ENCODE data around the gene BAHCC1.

BAHCC1 gene

DNA sequence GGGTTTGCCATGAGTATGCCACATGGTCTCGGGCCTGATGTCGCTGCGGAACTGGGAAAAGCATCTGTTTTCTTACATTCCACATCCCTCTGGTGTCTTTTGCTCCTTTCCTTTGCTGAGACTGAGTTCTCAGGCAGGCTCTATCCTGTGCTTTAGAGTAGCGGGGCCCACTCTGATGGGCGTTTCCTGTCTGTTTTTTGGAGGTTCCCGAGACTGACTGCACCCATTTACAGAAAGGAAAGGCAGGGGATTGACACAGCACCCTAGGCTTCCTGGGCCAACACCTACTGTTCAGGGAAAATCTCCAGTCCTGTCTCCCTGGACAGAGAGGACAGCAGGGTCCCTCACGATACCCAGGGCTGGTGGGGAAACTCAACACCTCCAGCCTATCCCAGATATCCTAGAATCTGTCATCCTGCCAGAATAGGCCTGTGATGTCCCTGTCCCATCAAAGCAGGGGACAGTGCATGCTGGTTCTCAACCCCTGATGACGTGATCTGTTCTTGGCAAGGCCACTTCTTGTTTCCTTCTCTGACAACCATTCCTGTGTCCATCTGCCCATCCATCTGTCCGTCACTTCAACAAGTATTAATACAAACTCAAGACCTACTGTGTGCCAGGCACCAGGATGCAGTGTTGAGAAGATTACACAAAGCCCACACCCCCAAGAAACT, 75.2 kb downstream of the BAHCC1 start:
- no peak overlapping the region for H3K4me3 ChIP-seq (ENCODE audit: low read depth, low read length)
- TF ChIP-seq, protein P1, sequence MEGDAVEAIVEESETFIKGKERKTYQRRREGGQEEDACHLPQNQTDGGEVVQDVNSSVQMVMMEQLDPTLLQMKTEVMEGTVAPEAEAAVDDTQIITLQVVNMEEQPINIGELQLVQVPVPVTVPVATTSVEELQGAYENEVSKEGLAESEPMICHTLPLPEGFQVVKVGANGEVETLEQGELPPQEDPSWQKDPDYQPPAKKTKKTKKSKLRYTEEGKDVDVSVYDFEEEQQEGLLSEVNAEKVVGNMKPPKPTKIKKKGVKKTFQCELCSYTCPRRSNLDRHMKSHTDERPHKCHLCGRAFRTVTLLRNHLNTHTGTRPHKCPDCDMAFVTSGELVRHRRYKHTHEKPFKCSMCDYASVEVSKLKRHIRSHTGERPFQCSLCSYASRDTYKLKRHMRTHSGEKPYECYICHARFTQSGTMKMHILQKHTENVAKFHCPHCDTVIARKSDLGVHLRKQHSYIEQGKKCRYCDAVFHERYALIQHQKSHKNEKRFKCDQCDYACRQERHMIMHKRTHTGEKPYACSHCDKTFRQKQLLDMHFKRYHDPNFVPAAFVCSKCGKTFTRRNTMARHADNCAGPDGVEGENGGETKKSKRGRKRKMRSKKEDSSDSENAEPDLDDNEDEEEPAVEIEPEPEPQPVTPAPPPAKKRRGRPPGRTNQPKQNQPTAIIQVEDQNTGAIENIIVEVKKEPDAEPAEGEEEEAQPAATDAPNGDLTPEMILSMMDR (IDR thresholded peaks at IDR 0.05; ENCODE audit: borderline replicate concordance, insufficient read depth, low read depth, low read length): no peak

DNA sequence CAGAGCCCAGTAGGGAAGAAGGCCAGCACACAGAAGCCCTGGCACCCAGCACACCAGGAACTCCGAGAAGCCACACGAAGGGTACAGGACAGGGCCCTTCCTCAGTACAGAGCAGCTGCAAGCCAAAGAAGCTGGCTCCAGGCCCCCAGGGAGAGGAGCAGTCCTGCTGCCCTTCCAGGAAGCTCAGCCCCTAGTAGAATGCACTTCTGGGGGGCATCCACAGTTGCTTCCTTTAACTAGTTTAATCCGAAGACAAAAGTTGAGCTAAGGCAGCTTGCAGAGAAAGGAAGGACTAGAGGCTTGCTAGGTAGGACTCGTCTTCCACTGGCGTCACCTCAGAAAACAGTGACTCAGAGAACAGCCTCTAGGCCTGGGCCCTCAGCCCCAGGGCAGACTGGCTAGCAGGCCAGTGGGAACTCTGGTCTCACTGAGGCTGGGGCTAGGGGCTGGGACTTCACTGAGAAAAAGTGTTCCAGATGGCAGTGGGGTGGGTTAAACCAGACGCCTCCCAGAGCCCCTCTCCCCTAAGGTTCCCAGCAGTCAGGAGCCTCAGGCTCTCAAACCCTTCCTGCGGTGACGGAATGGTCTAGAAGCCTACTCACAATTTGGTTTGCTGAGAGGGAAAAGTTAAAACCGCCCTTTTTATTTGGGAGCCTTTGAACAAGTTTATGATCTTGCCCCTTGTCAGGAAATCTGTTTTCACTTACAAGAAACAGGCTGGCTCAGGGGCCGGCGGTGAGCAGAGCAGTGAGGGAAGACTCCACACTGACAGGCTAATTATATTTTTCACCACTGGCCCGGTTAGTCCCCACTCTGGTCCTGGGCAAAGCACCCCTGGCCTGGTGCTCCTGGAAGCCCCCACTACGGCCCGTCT, 75.9 kb downstream of the BAHCC1 start:
- H3K4me3 ChIP-seq (ENCODE audit: low read depth, low read length): no peak overlapping the region

DNA sequence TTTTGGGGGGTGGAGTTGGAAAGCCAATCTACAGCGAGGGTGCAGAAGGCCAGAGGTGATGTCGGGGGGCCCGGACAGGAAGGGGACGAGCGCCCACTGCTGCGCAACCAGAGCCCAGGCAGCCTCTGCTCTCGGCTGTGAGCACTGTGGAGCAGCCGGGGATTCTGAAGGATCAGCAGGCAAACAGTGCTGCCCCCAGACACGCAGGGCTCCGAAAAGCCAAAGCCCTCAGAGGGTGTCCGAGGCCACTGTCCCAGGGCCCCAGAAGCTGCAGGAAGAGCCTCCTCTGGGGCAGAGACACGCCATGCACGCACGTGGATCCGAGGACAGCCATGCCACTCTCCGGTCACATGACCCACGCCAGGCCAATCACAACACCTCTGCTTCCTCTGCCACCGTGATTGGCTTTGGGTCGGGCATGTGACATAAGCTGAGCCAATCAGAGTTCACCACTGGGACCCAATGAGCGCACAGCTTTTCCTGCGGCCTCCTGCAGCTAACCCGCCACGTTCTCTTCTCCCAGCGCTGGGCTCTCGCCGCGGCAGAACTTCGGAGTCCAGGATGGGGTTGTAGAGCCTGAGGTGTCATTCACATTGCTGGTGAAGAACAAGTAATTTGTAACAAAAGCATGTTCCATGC, 76.7 kb downstream of the BAHCC1 start:
- H3K4me3 ChIP-seq (ENCODE audit: low read depth, low read length): no peak overlapping the region

More for the DNA sequence above, 75.9 kb downstream of the BAHCC1 start:
- TF ChIP-seq, protein P1 (IDR thresholded peaks at IDR 0.05; ENCODE audit: borderline replicate concordance, insufficient read depth, low read depth, low read length): no peak

DNA sequence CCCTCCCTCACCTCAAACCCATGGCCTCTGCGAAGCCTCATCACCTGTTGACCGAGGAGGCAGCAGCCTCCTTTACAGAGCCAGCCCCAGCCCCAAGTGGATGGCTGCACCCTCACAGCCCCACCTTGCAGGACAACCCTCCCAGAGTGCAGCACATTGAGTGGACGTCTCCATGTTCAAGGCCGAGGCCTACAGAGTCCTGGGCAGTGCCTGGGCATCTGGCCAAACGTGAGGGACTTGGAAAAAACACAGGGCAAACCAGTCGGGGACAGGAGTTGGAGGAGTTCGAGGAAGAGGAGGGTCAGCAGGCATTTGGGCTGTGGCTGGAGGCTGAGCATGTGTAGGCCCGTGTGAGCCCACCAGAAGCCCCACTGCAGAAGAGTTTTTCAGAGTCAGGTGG, 77.8 kb downstream of the BAHCC1 start:
- TF ChIP-seq, protein P1 (IDR thresholded peaks at IDR 0.05; ENCODE audit: borderline replicate concordance, insufficient read depth, low read depth, low read length): no peak
- no peak overlapping the region for H3K4me3 ChIP-seq (ENCODE audit: low read depth, low read length)

More for the DNA sequence above, 76.7 kb downstream of the BAHCC1 start:
- TF ChIP-seq, protein P1 (IDR thresholded peaks at IDR 0.05; ENCODE audit: borderline replicate concordance, insufficient read depth, low read depth, low read length): no peak

DNA sequence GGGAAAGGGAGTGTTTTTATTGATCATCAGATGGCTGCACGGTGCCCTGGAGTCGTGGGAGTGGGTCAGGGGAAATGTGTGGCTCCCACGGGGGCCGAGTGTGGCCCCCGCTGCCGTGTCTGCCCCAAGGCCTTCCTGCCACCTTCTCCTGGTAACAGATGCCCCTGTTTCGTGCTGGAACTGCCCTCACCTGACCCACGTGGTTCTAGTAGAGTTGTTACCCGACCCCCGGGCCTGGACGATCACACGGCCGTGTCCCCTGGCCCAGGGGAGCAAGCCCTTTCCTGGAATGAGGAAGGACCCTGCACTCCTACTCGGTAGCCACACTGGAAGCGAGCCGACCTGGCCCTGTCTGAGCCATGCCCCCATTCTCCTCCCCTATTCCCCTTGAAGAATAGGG, 79.7 kb downstream of the BAHCC1 start:
- TF ChIP-seq, protein P1 (IDR thresholded peaks at IDR 0.05; ENCODE audit: borderline replicate concordance, insufficient read depth, low read depth, low read length): no peak
- no peak overlapping the region for H3K4me3 ChIP-seq (ENCODE audit: low read depth, low read length)

DNA sequence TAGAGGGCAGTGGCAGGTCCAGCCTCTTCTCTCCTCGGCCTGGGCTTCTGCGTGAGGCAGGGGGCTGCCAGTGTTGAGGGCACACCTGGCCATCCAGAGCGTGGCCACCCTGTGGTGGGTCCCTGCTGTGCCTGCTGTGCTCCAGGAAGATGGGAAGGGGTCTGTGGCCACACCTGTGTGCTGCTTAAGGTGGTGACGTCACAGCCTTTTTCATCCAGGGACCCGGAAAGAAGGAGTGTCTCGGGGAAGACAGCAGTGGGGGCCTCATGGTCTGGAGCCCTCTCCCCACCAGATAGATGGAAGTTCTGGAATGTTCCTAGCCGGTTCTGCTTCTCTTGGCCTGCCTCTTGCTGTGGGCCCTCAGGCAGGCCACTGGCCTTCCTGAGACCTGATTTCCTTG, 80.8 kb downstream of the BAHCC1 start:
- no peak overlapping the region for H3K4me3 ChIP-seq (ENCODE audit: low read depth, low read length)
- TF ChIP-seq, protein P1 (IDR thresholded peaks at IDR 0.05; ENCODE audit: borderline replicate concordance, insufficient read depth, low read depth, low read length): no peak
